NCI-H748 treated with DMSO at 0.1 percent for 48 hours (cell line): ENCODE data around the gene MARCHF7.

Experiments
- DNase-seq: peaks from one replicate; lab custom pipeline; 2025; lab: John Stamatoyannopoulos, UW

Gene MARCHF7

DNA sequence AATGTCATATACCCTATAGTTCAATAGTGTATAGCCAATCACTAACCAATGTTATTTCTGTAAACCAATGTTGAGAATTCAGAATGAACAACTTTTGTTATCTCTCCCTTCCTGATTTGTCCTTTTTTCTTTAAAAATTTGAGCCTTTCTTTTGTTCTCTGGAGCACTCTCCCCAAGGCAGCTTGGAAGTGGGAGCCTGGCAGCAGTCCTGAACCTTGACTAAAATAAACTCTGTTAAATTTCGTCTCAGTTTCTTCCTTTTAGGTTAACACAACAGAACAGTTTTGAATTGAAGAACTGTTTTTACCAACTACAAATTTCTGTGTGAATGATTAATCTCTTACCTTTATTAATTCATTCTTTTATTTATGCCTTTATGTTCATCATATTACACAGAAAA, 49.8 kb downstream of the MARCHF7 start:
- no peak for DNase-seq
